K562 (cell line): ENCODE results near the gene GFOD1. TPM values are rescaled to one million over a fixed set of nuclear protein-coding genes. Genes with fewer than 3 reads are reported as not detected.

Experiments used
- ASH1L ChIP-seq: fragments of 450-650 bp; IDR thresholded peaks from 2 replicates; pipeline ENCODE4 v1.6.1; 2018; ENCODE audit warnings: borderline replicate concordance, mild to moderate bottlenecking, low read depth; ENCODE audit not compliant: partially characterized antibody
- ATF7 ChIP-seq: fragments of 450-650 bp; IDR thresholded peaks from 2 replicates; pipeline ENCODE4 v1.7.1; 2014; ENCODE audit warnings: mild to moderate bottlenecking, moderate library complexity
- BMI1 ChIP-seq: fragments of 150-350 bp; IDR thresholded peaks from 2 replicates; pipeline ENCODE4 v1.6.1; 2014; ENCODE audit warnings: low read length
- BRD9 ChIP-seq: fragments of 450-650 bp; IDR thresholded peaks from 2 replicates; pipeline ENCODE4 v1.6.1; 2018; ENCODE audit warnings: low read depth; ENCODE audit not compliant: partially characterized antibody
- CBFA2T2 ChIP-seq: fragments of 450-650 bp; conservative IDR thresholded peaks from 2 replicates; pipeline ENCODE4 v1.6.1; 2017; ENCODE audit warnings: mild to moderate bottlenecking
- CCNT2 ChIP-seq: IDR thresholded peaks from 2 replicates; pipeline ENCODE4 v1.6.1; 2011; ENCODE audit warnings: borderline replicate concordance, low read depth, mild to moderate bottlenecking, moderate library complexity, mixed read lengths, low read length; ENCODE audit not compliant: insufficient read length; ENCODE audit errors: extremely low read depth
- HEY1 ChIP-seq: fragments of 250-450 bp; sonication (Bioruptor Pico); IDR thresholded peaks from 2 replicates; pipeline ENCODE4 v1.5.0; 2020; ENCODE audit warnings: mild to moderate bottlenecking, moderate library complexity, borderline replicate concordance
- HIVEP1 ChIP-seq: fragments of 250-450 bp; sonication (Bioruptor Pico); IDR thresholded peaks from 2 replicates; pipeline ENCODE4 v1.4.0; 2020; ENCODE audit warnings: mild to moderate bottlenecking
- HNRNPK ChIP-seq: fragments of 200-400 bp; formaldehyde crosslinking; IDR thresholded peaks from one replicate; pipeline ENCODE4 v1.6.1; 2018; ENCODE audit warnings: mild to moderate bottlenecking, low read depth, low read length; ENCODE audit not compliant: poor library complexity, severe bottlenecking
- JUNB ChIP-seq: fragments of 450-650 bp; formaldehyde crosslinking; conservative IDR thresholded peaks from 2 replicates; pipeline ENCODE4 v1.4.0; 2020; ENCODE audit warnings: mild to moderate bottlenecking
- KAT2B ChIP-seq: IDR thresholded peaks from one replicate; pipeline ENCODE4 v1.6.1; 2012; ENCODE audit warnings: low read depth, mild to moderate bottlenecking, control low read depth, inconsistent platforms, low read length, moderate library complexity
- KHSRP ChIP-seq: fragments of 450-650 bp; IDR thresholded peaks from 2 replicates; pipeline ENCODE4 v1.6.1; 2017
- PTTG1 ChIP-seq: fragments of 450-650 bp; IDR thresholded peaks from 2 replicates; pipeline ENCODE4 v1.6.1; 2016; ENCODE audit warnings: low read depth, mild to moderate bottlenecking, missing genetic modification characterization, missing compliant biosample characterization
- STAG1 ChIP-seq: sonication (generic); formaldehyde crosslinking; IDR thresholded peaks from 2 replicates; pipeline ENCODE4 v1.5.0; 2020; ENCODE audit warnings: missing genetic modification reagents, borderline replicate concordance
- SUPT5H ChIP-seq: fragments of 450-650 bp; IDR thresholded peaks from 2 replicates; pipeline ENCODE4 v1.6.1; 2016
- TARDBP ChIP-seq: fragments of 450-650 bp; IDR thresholded peaks from 2 replicates; pipeline ENCODE4 v1.6.1; 2016
- ZNF133 ChIP-seq: fragments of 250-450 bp; sonication (Bioruptor Pico); IDR thresholded peaks from 2 replicates; pipeline ENCODE4 v1.4.0; 2020; ENCODE audit warnings: mild to moderate bottlenecking
- ZNF140 ChIP-seq: fragments of 250-450 bp; sonication (Bioruptor Pico); IDR thresholded peaks from 2 replicates; pipeline ENCODE4 v1.8.0; 2021; ENCODE audit warnings: moderate library complexity, mild to moderate bottlenecking, inconsistent platforms
- ZNF24 ChIP-seq: fragments of 450-650 bp; IDR thresholded peaks from 2 replicates; pipeline ENCODE4 v1.6.1; 2016
- ZNF316 ChIP-seq: fragments of 450-650 bp; IDR thresholded peaks from 2 replicates; pipeline ENCODE4 v1.6.1; 2016
- ZNF408 ChIP-seq: fragments of 250-450 bp; sonication (Bioruptor Pico); IDR thresholded peaks from 2 replicates; pipeline ENCODE4 v1.4.0; 2020; ENCODE audit warnings: low read depth, mild to moderate bottlenecking, moderate library complexity
- ZNF707 ChIP-seq: fragments of 250-450 bp; sonication (Bioruptor Pico); conservative IDR thresholded peaks from 2 replicates; pipeline ENCODE4 v1.8.0; 2022; ENCODE audit warnings: inconsistent platforms, mild to moderate bottlenecking, moderate library complexity
- polyA plus RNA-seq, 8 experiments: library from polyadenylated mRNA; depleted of rRNA in 4 of 8; stranded (reverse) in 5 of 8; unstranded in 3 of 8; fragments of >200 nt; fragmentation: Nextera tagmentation in 2 of 8; fragmentation: Illumina TruSeq in 1 of 8; extraction: Ambion mirVana in 2 of 8; extraction: Trizol in 1 of 8; gene quantifications; 2 replicates each; pipeline versions ENCODE4 v1.2.1 to v1.2.3, GENCODE V29; 2011 to 2014; ENCODE audit warnings: inconsistent platforms in 1 of 8, missing spikeins in 1 of 8
- total RNA-seq, 7 experiments: library from RNA; depleted of rRNA in 6 of 7; stranded (reverse); fragments of >200 nt in 6 of 7; fragmentation: Illumina TruSeq in 2 of 7; extraction: Trizol in 2 of 7; gene quantifications; 2 replicates each; pipeline versions ENCODE4 v1.2.1 to v1.2.3, GENCODE V29; 2011 to 2021; ENCODE audit warnings: low replicate concordance in 1 of 7
- TF ChIP-seq, protein P1 (sequence below), 2 experiments: IDR thresholded peaks; 2 replicates each; pipeline ENCODE4 v1.6.1; 2011; ENCODE audit warnings: borderline replicate concordance in 1 of 2, control low read depth in 1 of 2, low read depth in 1 of 2, low read length in 1 of 2, mild to moderate bottlenecking in 1 of 2, mixed read lengths in 1 of 2, moderate library complexity in 1 of 2; ENCODE audit not compliant: insufficient read depth in 1 of 2, insufficient read length in 1 of 2, poor library complexity in 1 of 2, severe bottlenecking in 1 of 2; ENCODE audit errors: extremely low read depth in 1 of 2
- TF ChIP-seq, protein P2 (sequence below): fragments of 250-450 bp; sonication (Bioruptor Pico); IDR thresholded peaks from 2 replicates; pipeline ENCODE4 v1.5.0; 2021
- TF ChIP-seq, protein P3 (sequence below): sonication (generic); formaldehyde crosslinking; IDR thresholded peaks from 2 replicates; pipeline ENCODE4 v1.8.1; 2023; ENCODE audit warnings: mild to moderate bottlenecking, missing genetic modification reagents

The GFOD1 gene
- total and polyA plus RNA-seq, 9 of the 15 experiments (the other 6 are each of a cell fraction or from before 2014, with no cell fraction given): 3.8 to 12.0 (median 8.2) TPM

DNA sequence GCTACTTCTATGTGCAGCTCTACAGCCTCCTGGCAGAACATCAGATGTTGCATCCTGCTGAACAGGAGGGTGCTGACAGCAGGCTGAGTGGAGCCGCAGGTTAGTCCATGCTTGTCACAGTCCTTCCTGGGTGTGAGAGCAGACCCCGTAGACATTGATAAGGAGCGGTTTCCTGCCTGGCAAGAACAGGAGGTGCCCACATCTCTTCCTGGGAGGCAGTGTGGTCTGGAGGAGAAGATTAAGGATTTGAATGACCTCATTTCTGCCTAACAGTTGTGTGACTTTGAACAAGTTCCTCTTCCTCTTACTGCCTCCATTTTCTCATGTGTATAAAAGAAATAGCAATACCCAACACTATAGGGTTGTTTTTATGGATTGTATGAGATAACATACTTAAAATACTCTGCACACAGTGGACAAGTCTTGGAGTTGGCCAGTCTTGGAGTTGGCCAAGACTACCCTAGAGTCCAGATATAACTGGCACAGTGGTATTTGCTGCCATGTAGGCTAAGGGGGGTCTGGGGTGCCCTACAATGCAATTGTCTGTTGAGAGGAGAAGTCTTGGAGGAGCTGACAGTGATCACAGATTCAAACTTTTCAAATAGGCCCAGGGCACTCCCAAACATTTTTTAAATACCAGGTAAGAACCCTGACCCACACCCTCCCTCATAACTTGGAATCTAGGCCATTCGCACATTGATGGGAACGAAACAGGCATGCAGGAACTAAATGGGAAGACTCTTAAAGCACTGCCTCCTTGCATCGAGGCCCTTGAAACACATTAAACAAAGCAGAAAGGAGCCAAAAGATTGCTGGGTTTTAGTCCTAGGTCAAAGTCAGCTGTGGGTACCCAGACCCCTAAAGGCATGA, 126.5 kb downstream of the GFOD1 start (continued):
- TF ChIP-seq STAG1 (CRISPR knock-in tag) (no peak), ZNF707 (no peak), ZNF140 (CRISPR knock-in tag) (no peak), ZNF24 (no peak), PTTG1 (tag) (no peak), TARDBP (no peak), ZNF408 (CRISPR knock-in tag) (no peak), HNRNPK (no peak), ZNF133 (CRISPR knock-in tag) (no peak), CCNT2 (no peak), BRD9 (no peak), KHSRP (no peak), ATF7 (peak; percentile 93), JUNB (no peak), ASH1L (no peak), KAT2B (no peak), SUPT5H (no peak), ZNF316 (no peak), BMI1 (no peak), HEY1 (CRISPR knock-in tag) (no peak), CBFA2T2 (peak; percentile 81), HIVEP1 (CRISPR knock-in tag) (0 out of 2 replicates have a peak, but pooled peaks have one; percentile 8)
- TF ChIP-seq, protein P1, sequence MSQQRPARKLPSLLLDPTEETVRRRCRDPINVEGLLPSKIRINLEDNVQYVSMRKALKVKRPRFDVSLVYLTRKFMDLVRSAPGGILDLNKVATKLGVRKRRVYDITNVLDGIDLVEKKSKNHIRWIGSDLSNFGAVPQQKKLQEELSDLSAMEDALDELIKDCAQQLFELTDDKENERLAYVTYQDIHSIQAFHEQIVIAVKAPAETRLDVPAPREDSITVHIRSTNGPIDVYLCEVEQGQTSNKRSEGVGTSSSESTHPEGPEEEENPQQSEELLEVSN (IDR thresholded peaks at IDR 0.05; ENCODE audit: borderline replicate concordance in 1 of 2, extremely low read depth in 1 of 2, insufficient read depth in 1 of 2, insufficient read length in 1 of 2, low read depth in 1 of 2, low read length in 1 of 2, poor library complexity in 1 of 2, severe bottlenecking in 1 of 2): no peak
- TF ChIP-seq, protein P2, sequence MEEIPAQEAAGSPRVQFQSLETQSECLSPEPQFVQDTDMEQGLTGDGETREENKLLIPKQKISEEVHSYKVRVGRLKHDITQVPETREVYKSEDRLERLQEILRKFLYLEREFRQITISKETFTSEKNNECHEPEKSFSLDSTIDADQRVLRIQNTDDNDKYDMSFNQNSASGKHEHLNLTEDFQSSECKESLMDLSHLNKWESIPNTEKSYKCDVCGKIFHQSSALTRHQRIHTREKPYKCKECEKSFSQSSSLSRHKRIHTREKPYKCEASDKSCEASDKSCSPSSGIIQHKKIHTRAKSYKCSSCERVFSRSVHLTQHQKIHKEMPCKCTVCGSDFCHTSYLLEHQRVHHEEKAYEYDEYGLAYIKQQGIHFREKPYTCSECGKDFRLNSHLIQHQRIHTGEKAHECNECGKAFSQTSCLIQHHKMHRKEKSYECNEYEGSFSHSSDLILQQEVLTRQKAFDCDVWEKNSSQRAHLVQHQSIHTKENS (CRISPR knock-in tag): no peak
- TF ChIP-seq, protein P3, sequence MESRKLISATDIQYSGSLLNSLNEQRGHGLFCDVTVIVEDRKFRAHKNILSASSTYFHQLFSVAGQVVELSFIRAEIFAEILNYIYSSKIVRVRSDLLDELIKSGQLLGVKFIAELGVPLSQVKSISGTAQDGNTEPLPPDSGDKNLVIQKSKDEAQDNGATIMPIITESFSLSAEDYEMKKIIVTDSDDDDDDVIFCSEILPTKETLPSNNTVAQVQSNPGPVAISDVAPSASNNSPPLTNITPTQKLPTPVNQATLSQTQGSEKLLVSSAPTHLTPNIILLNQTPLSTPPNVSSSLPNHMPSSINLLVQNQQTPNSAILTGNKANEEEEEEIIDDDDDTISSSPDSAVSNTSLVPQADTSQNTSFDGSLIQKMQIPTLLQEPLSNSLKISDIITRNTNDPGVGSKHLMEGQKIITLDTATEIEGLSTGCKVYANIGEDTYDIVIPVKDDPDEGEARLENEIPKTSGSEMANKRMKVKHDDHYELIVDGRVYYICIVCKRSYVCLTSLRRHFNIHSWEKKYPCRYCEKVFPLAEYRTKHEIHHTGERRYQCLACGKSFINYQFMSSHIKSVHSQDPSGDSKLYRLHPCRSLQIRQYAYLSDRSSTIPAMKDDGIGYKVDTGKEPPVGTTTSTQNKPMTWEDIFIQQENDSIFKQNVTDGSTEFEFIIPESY (CRISPR knock-in tag): no peak
